Erythroblast (primary cell): ENCODE results near the gene SMURF1.

Experiments
- GATA1 ChIP-seq: IDR thresholded peaks from 2 replicates; pipeline ENCODE4 v1.6.1; 2011; ENCODE audit warnings: low read depth, mild to moderate bottlenecking, control low read depth, low read length, moderate library complexity
- POLR2A ChIP-seq: IDR thresholded peaks from 2 replicates; pipeline ENCODE4 v1.6.1; 2011; ENCODE audit warnings: mild to moderate bottlenecking, low read length

DNA sequence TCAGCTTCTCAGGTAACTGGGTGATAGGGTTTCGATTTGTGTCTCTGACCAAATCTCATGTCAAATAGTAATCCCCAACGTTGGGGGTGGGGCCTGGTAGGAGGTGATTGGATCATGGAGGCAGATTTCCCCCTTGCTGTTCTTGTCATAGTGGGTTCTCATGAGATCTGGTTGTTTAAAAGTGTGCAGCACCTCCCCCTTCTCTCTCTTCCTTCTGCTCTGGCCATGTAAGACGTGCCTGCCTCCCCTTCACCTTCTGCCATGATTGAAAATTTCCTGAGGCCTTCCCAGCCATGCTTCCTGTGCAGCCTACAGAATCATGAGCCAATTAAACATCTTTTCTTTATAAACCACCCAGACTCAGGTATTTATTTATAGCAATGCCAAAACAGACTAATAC is 21.9 kb upstream of the SMURF1 start:
- TF ChIP-seq POLR2A (no peak), GATA1 (no peak)
